MM.1S (cell line): ENCODE results near the gene MAGI2.

ENCODE experiments used
- DNase-seq: peaks from one replicate; pipeline ENCODE4 v3.0.0-alpha.2; 2015
- H2AFZ ChIP-seq: fragments of 300-600 bp; sonication (generic); 2 replicates; pipeline ENCODE4 v1.6.0; 2016; ENCODE audit warnings: antibody characterized with exemption, low read length
- H3F3A ChIP-seq: fragments of 300-600 bp; sonication (generic); 2 replicates; pipeline ENCODE4 v1.6.1; 2016; ENCODE audit warnings: mild to moderate bottlenecking, antibody characterized with exemption, low read length, moderate library complexity, mixed read lengths; ENCODE audit not compliant: insufficient read depth
- H3K27ac ChIP-seq: fragments of 300-600 bp; sonication (generic); 2 replicates; pipeline ENCODE4 v1.5.1; 2016; ENCODE audit warnings: mild to moderate bottlenecking, low read length
- H3K27me3 ChIP-seq: fragments of 300-600 bp; sonication (generic); replicated peaks from 2 replicates; pipeline ENCODE4 v1.6.0; 2016; ENCODE audit warnings: low read length; ENCODE audit not compliant: insufficient read depth
- H3K36me3 ChIP-seq: fragments of 300-600 bp; sonication (generic); replicated peaks from 2 replicates; pipeline ENCODE4 v1.6.1; 2016; ENCODE audit warnings: mild to moderate bottlenecking, low read length, mixed read lengths; ENCODE audit not compliant: insufficient read depth
- H3K4me1 ChIP-seq: fragments of 300-600 bp; sonication (generic); 2 replicates; pipeline ENCODE4 v1.6.1; 2016; ENCODE audit warnings: low read length, mixed read lengths
- H3K4me2 ChIP-seq: fragments of 300-600 bp; sonication (generic); 2 replicates; pipeline ENCODE4 v1.6.0; 2016; ENCODE audit warnings: low read depth, low read length
- H3K4me3 ChIP-seq: fragments of 300-600 bp; sonication (generic); 2 replicates; pipeline ENCODE4 v1.5.1; 2016; ENCODE audit warnings: low read length, mixed read lengths
- H3K79me2 ChIP-seq: fragments of 300-600 bp; sonication (generic); 2 replicates; pipeline ENCODE4 v1.6.1; 2016; ENCODE audit warnings: mixed run types, low read length, mixed read lengths
- H3K9ac ChIP-seq: fragments of 300-600 bp; sonication (generic); 2 replicates; pipeline ENCODE4 v1.6.1; 2016; ENCODE audit warnings: low read length, mixed read lengths
- H3K9me2 ChIP-seq: fragments of 300-600 bp; sonication (generic); replicated peaks from 2 replicates; pipeline ENCODE4 v1.6.1; 2016; ENCODE audit warnings: mild to moderate bottlenecking, low read length, mixed read lengths; ENCODE audit not compliant: insufficient read depth
- H3K9me3 ChIP-seq: fragments of 300-600 bp; sonication (generic); replicated peaks from 2 replicates; pipeline ENCODE4 v1.6.1; 2016; ENCODE audit warnings: mild to moderate bottlenecking, low read length, mixed read lengths; ENCODE audit not compliant: insufficient read depth
- H4K20me1 ChIP-seq: fragments of 300-600 bp; sonication (generic); 2 replicates; pipeline ENCODE4 v1.6.1; 2016; ENCODE audit warnings: mild to moderate bottlenecking, low read length, moderate library complexity, mixed read lengths; ENCODE audit not compliant: insufficient read depth
- EZH2 ChIP-seq: fragments of 300-600 bp; sonication (generic); optimal IDR thresholded peaks from 2 replicates; pipeline ENCODE3; 2017; ENCODE audit warnings: low read depth, mild to moderate bottlenecking, antibody characterized with exemption, low read length, mixed read lengths
- EZH2phosphoT487 ChIP-seq: fragments of 300-600 bp; sonication (generic); IDR thresholded peaks from 2 replicates; pipeline ENCODE4 v1.6.1; 2018; ENCODE audit warnings: antibody characterized with exemption, low read length
- TF ChIP-seq, protein P1 (sequence below): fragments of 300-600 bp; sonication (generic); IDR thresholded peaks from 2 replicates; pipeline ENCODE4 v1.5.1; 2016; ENCODE audit warnings: antibody characterized with exemption, low read length, mixed read lengths

MAGI2 gene

DNA sequence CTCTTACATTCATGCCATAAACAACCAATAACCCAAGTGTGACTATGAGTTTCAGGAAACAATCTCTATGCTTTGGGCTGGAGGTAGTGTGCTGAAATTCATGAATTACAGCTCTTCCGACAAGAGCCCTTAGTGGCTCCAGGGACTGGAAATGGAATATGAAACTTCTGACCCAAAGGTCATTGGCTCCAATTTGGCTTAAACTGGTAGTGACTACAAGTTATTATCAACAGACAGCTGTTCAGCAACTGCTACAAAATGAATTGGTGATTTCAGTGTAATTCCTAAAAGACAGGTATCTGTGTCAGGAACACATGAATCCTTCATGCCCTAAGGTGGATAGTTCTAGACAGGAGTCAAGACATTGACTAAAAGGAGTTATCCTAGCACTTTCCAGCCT lies 909.5 kb downstream of the MAGI2 start:
- H2AFZ ChIP-seq = no peak overlapping the region
- no peak overlapping the region for H3K4me3 ChIP-seq
- no peak for TF ChIP-seq EZH2phosphoT487
- TF ChIP-seq, protein P1, sequence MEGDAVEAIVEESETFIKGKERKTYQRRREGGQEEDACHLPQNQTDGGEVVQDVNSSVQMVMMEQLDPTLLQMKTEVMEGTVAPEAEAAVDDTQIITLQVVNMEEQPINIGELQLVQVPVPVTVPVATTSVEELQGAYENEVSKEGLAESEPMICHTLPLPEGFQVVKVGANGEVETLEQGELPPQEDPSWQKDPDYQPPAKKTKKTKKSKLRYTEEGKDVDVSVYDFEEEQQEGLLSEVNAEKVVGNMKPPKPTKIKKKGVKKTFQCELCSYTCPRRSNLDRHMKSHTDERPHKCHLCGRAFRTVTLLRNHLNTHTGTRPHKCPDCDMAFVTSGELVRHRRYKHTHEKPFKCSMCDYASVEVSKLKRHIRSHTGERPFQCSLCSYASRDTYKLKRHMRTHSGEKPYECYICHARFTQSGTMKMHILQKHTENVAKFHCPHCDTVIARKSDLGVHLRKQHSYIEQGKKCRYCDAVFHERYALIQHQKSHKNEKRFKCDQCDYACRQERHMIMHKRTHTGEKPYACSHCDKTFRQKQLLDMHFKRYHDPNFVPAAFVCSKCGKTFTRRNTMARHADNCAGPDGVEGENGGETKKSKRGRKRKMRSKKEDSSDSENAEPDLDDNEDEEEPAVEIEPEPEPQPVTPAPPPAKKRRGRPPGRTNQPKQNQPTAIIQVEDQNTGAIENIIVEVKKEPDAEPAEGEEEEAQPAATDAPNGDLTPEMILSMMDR = no peak
- no peak for TF ChIP-seq EZH2
- no peak overlapping the region for H3K9ac ChIP-seq
- H3K4me1 ChIP-seq = no peaks in the 10 kb centered on the region
- no peak overlapping the region for H3K27ac ChIP-seq
- no peaks in the 10 kb centered on the region for H4K20me1 ChIP-seq
- no peaks in the 10 kb centered on the region for H3K27me3 ChIP-seq
- no peak for DNase-seq
- no peak overlapping the region for H3K4me2 ChIP-seq
- H3K36me3 ChIP-seq = no peaks in the 10 kb centered on the region
- H3K9me3 ChIP-seq = no peaks in the 10 kb centered on the region
- no peaks in the 10 kb centered on the region for H3K79me2 ChIP-seq
- H3F3A ChIP-seq = no peaks in the 10 kb centered on the region
- H3K9me2 ChIP-seq = no peaks in the 10 kb centered on the region

DNA sequence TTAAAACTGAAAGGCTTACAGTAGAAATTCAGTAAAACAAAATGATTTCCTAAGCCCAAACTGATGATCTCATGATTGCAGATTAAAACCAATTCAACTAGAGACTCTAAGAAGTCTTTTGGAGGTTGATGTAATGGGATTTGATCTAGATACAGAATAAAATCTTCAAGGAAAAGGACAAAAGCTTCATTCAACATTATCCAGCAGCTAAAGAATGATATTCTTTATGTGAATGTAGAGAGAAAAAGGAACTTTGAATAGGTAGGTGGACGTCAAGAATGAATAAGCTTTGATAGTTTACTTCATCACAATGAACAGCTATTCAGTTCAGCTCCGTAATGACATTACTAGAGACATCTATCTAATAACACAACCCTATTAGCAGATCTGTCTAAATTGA lies 910.5 kb downstream of the MAGI2 start:
- Histone ChIP-seq H3K4me2 (no peak overlapping the region), H3K4me3 (no peak overlapping the region), H3F3A (no peaks in the 10 kb centered on the region), H3K9me3 (no peaks in the 10 kb centered on the region), H3K27ac (no peak overlapping the region), H3K9ac (no peak overlapping the region), H4K20me1 (no peaks in the 10 kb centered on the region), H3K36me3 (no peaks in the 10 kb centered on the region), H3K27me3 (no peaks in the 10 kb centered on the region), H3K79me2 (no peaks in the 10 kb centered on the region), H2AFZ (no peak overlapping the region), H3K4me1 (no peaks in the 10 kb centered on the region), H3K9me2 (no peaks in the 10 kb centered on the region)
- TF ChIP-seq EZH2 = no peak
- TF ChIP-seq, protein P1 = no peak
- no peak for DNase-seq

DNA sequence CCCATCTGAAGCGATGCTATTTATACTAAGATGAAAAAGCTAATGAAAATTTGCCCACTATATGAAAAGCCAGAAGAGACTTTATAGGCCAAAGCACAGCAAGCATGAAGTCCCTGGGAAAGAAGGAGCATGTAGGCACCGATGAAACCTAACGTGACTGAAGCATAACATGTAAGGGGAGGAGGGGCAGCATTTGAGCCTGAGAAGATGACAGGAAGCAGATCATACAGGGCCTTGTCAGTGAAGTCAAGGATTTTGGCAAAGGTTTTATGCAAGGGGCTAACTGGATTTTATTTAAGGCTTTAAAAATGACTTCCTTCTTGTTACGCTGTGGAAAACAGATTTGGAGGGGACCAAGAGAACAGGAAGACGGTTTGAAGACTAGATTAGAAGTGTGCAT lies 910.9 kb downstream of the MAGI2 start:
- H3K9me3 ChIP-seq = no peaks in the 10 kb centered on the region
- no peak overlapping the region for H2AFZ ChIP-seq
- TF ChIP-seq, protein P1 = no peak
- no peak for TF ChIP-seq EZH2
- no peak for TF ChIP-seq EZH2phosphoT487

More for the DNA sequence above, 910.9 kb downstream of the MAGI2 start:
- no peak overlapping the region for H3K4me3 ChIP-seq
- H4K20me1 ChIP-seq = no peaks in the 10 kb centered on the region
- no peaks in the 10 kb centered on the region for H3K4me1 ChIP-seq
- H3K79me2 ChIP-seq = no peaks in the 10 kb centered on the region
- no peak overlapping the region for H3K27ac ChIP-seq
- H3K36me3 ChIP-seq = no peaks in the 10 kb centered on the region
- H3K27me3 ChIP-seq = no peaks in the 10 kb centered on the region
- no peak overlapping the region for H3K4me2 ChIP-seq
- no peaks in the 10 kb centered on the region for H3K9me2 ChIP-seq
- no peak overlapping the region for H3K9ac ChIP-seq
- DNase-seq = no peak
- no peaks in the 10 kb centered on the region for H3F3A ChIP-seq
